ENCODE data around the gene PEAK1.

Gene PEAK1

GRCh38 chr15:77391372-77391951 lies 28.4 kb downstream of the PEAK1 start:
- H3K4me3 ChIP-seq (ENCODE audit: low read depth, low read length) = no peak overlapping the region
- DNase-seq (ENCODE audit: low read depth) = no peak
- TF ChIP-seq CTCF (conservative IDR thresholded peaks at IDR 0.05; ENCODE audit: low read depth, low read length) = no peak

- no peak for DNase-seq (ENCODE audit: low read depth)
- H3K4me3 ChIP-seq (ENCODE audit: low read depth, low read length) = no peak overlapping the region
- TF ChIP-seq CTCF (conservative IDR thresholded peaks at IDR 0.05; ENCODE audit: low read depth, low read length) = no peak
Measured at GRCh38 chr15:77387365-77388105, 32.4 kb downstream of the PEAK1 start.

GRCh38 chr15:77386626-77387025 lies 33.3 kb downstream of the PEAK1 start:
- H3K4me3 ChIP-seq (ENCODE audit: low read depth, low read length) = no peak overlapping the region
- TF ChIP-seq CTCF (conservative IDR thresholded peaks at IDR 0.05; ENCODE audit: low read depth, low read length) = no peak
- DNase-seq (ENCODE audit: low read depth) = no peak

DNA sequence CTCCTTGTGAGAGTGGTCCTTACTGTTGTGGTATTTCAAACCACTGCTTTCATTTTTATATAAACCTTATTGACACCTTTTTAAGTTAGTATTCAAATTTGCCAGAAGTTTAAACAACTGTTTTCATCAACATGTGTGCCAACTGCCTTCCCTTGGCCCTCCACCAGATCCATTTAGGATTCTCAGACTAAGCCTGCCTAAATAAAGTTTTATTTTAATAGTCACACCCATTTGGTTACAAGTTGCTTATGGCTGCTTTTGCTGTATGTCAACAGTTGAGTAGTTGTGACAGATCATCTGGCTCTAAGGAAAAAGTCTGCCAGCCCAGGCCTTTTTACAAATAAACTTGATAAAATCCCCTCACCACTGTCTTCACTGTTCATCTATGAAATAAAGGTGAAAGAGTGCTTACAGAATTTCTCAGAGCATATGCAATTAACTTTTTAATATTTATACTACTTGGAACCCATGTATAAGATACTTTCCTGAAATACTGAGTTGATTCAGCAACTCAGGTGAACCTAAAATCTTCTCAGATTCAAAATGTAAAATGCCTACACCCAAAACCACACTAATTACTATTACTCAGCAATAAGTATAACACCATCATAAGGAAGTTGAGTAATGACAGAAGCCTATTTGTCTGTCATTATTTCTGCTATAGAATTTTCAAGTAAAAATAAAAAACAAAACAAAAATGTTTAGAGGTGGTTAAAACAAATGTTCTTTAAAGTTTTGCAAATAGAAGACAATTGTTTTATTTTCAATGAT lies 35.1 kb downstream of the PEAK1 start:
- TF ChIP-seq CTCF (conservative IDR thresholded peaks at IDR 0.05; ENCODE audit: low read depth, low read length) = no peak
- H3K4me3 ChIP-seq (ENCODE audit: low read depth, low read length) = no peak overlapping the region
- DNase-seq (ENCODE audit: low read depth) = no peak

- no peak for TF ChIP-seq CTCF (conservative IDR thresholded peaks at IDR 0.05; ENCODE audit: low read depth, low read length)
- DNase-seq (ENCODE audit: low read depth) = no peak
- no peak overlapping the region for H3K4me3 ChIP-seq (ENCODE audit: low read depth, low read length)
Measured at GRCh38 chr15:77384086-77384485, 35.8 kb downstream of the PEAK1 start.

DNA sequence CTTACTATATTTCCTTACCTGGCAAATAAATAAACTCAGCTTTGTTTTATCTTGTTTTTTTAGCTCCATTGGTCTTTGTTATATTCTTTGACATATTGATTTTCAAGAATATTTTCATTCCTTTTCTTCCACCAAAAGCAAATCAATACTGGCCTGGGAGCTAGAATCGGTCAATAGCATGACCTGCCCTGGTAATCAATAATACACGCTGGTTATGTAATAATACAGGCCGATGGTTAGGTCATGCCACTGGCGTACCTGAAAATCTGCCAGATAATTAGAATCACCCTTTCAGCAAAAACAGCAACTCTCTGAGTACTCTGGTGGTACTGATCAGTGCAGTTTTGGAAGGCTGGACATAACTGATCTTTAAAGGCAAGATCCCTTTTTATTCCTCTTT lies 39.9 kb downstream of the PEAK1 start:
- no peak for TF ChIP-seq CTCF (conservative IDR thresholded peaks at IDR 0.05; ENCODE audit: low read depth, low read length)
- DNase-seq (ENCODE audit: low read depth) = no peak
- no peak overlapping the region for H3K4me3 ChIP-seq (ENCODE audit: low read depth, low read length)
